Osteocyte (in vitro differentiated cells): ENCODE data around the gene GSTP1. TPM values are rescaled to one million over a fixed set of nuclear protein-coding genes. Genes with fewer than 3 reads are reported as not detected.

ENCODE experiments used
- DNase-seq: peaks from one replicate; pipeline ENCODE4 v3.0.0; 2021; ENCODE audit warnings: mixed read lengths; ENCODE audit not compliant: unreplicated experiment; ENCODE audit errors: extremely low spot score
- H3K27ac Mint-ChIP-seq: one replicate; pipeline ENCODE4 v1.8.0; 2021; ENCODE audit warnings: mild to moderate bottlenecking, mixed read lengths; ENCODE audit not compliant: unreplicated experiment
- H3K27me3 Mint-ChIP-seq: one replicate; pipeline ENCODE4 v1.8.0; 2021; ENCODE audit warnings: mixed read lengths; ENCODE audit not compliant: unreplicated experiment
- H3K36me3 Mint-ChIP-seq: one replicate; pipeline ENCODE4 v1.8.0; 2021; ENCODE audit warnings: mixed read lengths; ENCODE audit not compliant: unreplicated experiment
- H3K4me1 Mint-ChIP-seq: one replicate; pipeline ENCODE4 v1.8.0; 2021; ENCODE audit warnings: mixed read lengths; ENCODE audit not compliant: unreplicated experiment
- H3K4me3 Mint-ChIP-seq: one replicate; pipeline ENCODE4 v1.8.0; 2021; ENCODE audit warnings: mild to moderate bottlenecking, moderate library complexity, mixed read lengths; ENCODE audit not compliant: unreplicated experiment
- H3K9me3 Mint-ChIP-seq: one replicate; pipeline ENCODE4 v1.8.0; 2021; ENCODE audit warnings: mixed read lengths; ENCODE audit not compliant: unreplicated experiment
- CTCF ChIP-seq: fragments of 200-600 bp; sonication (generic); IDR thresholded peaks from 2 replicates; pipeline ENCODE4 v1.5.0; 2021; ENCODE audit warnings: antibody characterized with exemption, mild to moderate bottlenecking, moderate library complexity
- total RNA-seq: library from RNA; stranded (reverse); gene quantifications from 2 replicates; pipeline ENCODE4 v1.2.1, GENCODE V29; 2021

Gene GSTP1
- total RNA-seq, 1 donor from 2014 or later = 544 TPM

GRCh38 chr11:67611165-67611564 is 27.6 kb downstream of the GSTP1 start:
- TF ChIP-seq CTCF = no peak
- H3K4me1 Mint-ChIP-seq = peaks cover 12% of the 10 kb centered on the region
- no peak overlapping the region for H3K4me3 Mint-ChIP-seq
- H3K27ac Mint-ChIP-seq = no peak overlapping the region
- no peaks in the 10 kb centered on the region for H3K9me3 Mint-ChIP-seq
- no peak for DNase-seq
- no peaks in the 10 kb centered on the region for H3K27me3 Mint-ChIP-seq
- peaks cover 11% of the 10 kb centered on the region for H3K36me3 Mint-ChIP-seq

GRCh38 chr11:67611704-67612587 is 28.3 kb downstream of the GSTP1 start:
- Mint-ChIP-seq H3K4me1 (peaks cover 12% of the 10 kb centered on the region), H3K27me3 (no peaks in the 10 kb centered on the region), H3K4me3 (no peak overlapping the region), H3K36me3 (peaks cover 11% of the 10 kb centered on the region), H3K9me3 (no peaks in the 10 kb centered on the region), H3K27ac (no peak overlapping the region)
- no peak for DNase-seq
- TF ChIP-seq CTCF = no peak

- no peak overlapping the region for H3K27ac Mint-ChIP-seq
- no peaks in the 10 kb centered on the region for H3K27me3 Mint-ChIP-seq
- peaks cover 8% of the 10 kb centered on the region for H3K4me1 Mint-ChIP-seq
- no peak for DNase-seq
- no peak for TF ChIP-seq CTCF
- H3K9me3 Mint-ChIP-seq = no peaks in the 10 kb centered on the region
- peaks cover 11% of the 10 kb centered on the region for H3K36me3 Mint-ChIP-seq
- no peak overlapping the region for H3K4me3 Mint-ChIP-seq
Measured at GRCh38 chr11:67612751-67613150, 29.1 kb downstream of the GSTP1 start.

GRCh38 chr11:67613313-67613959 is 29.8 kb downstream of the GSTP1 start:
- peaks cover 11% of the 10 kb centered on the region for H3K36me3 Mint-ChIP-seq
- no peak overlapping the region for H3K4me3 Mint-ChIP-seq
- no peak for TF ChIP-seq CTCF
- no peak overlapping the region for H3K27ac Mint-ChIP-seq
- DNase-seq = no peak
- H3K4me1 Mint-ChIP-seq = peaks cover 4% of the 10 kb centered on the region
- no peaks in the 10 kb centered on the region for H3K27me3 Mint-ChIP-seq
- H3K9me3 Mint-ChIP-seq = no peaks in the 10 kb centered on the region
